A549 (cell line): ENCODE results near the gene CDCA7L.

ENCODE experiments used
- CBX8 ChIP-seq: fragments of 200-600 bp; sonication (generic); IDR thresholded peaks from 2 replicates; pipeline ENCODE4 v1.6.1; 2016
- CHD2 ChIP-seq: fragments of 150-350 bp; IDR thresholded peaks from 2 replicates; pipeline ENCODE4 v1.6.1; 2014; ENCODE audit warnings: low read length; ENCODE audit not compliant: partially characterized antibody
- MAX ChIP-seq: IDR thresholded peaks from 2 replicates; pipeline ENCODE4 v1.6.1; 2012
- REST ChIP-seq: fragments of 200-600 bp; sonication (generic); IDR thresholded peaks from 2 replicates; pipeline ENCODE4 v1.6.1; 2016; ENCODE audit warnings: antibody characterized with exemption, mild to moderate bottlenecking, moderate library complexity
- ZFP36 ChIP-seq: fragments of 450-650 bp; IDR thresholded peaks from 2 replicates; pipeline ENCODE4 v1.6.1; 2014; ENCODE audit warnings: borderline replicate concordance; ENCODE audit not compliant: partially characterized antibody
- TF ChIP-seq, protein P1 (sequence below): fragments of >200 bp; sonication (Bioruptor Twin); formaldehyde crosslinking; IDR thresholded peaks from 3 replicates; pipeline ENCODE4 v1.5.1; 2016

DNA sequence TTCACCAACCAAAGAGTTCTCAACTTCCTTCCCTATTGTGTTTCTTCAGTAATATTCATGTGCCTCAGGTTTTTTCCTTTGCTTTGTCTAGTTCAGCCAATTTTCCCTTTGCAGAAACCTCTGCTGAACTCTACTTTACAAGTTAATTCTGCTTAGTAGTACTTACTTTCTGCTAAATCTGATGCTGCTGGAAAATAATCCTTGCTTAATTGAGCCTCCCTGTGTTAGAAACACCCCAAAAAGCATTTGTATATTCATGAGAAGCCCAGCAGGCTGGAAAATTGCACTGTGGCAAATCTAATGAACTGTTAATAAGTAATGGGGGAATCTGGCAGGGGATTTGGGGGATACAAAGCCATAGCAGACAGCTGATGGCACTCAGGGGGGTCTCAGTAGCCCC lies 78.5 kb downstream of the CDCA7L start:
- TF ChIP-seq REST, result no peak
- TF ChIP-seq, protein P1, sequence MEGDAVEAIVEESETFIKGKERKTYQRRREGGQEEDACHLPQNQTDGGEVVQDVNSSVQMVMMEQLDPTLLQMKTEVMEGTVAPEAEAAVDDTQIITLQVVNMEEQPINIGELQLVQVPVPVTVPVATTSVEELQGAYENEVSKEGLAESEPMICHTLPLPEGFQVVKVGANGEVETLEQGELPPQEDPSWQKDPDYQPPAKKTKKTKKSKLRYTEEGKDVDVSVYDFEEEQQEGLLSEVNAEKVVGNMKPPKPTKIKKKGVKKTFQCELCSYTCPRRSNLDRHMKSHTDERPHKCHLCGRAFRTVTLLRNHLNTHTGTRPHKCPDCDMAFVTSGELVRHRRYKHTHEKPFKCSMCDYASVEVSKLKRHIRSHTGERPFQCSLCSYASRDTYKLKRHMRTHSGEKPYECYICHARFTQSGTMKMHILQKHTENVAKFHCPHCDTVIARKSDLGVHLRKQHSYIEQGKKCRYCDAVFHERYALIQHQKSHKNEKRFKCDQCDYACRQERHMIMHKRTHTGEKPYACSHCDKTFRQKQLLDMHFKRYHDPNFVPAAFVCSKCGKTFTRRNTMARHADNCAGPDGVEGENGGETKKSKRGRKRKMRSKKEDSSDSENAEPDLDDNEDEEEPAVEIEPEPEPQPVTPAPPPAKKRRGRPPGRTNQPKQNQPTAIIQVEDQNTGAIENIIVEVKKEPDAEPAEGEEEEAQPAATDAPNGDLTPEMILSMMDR, result no peak
- TF ChIP-seq CBX8, result no peak
- no peak for TF ChIP-seq MAX
- no peak for TF ChIP-seq CHD2
- TF ChIP-seq ZFP36, result no peak
